GM19240 (cell line): ENCODE measurements around the gene TRPM1.

Experiments used
- DNase-seq: peaks from one replicate; pipeline ENCODE4 v3.0.0; 2011; ENCODE audit warnings: low spot score; ENCODE audit not compliant: insufficient read length

The TRPM1 gene

DNA sequence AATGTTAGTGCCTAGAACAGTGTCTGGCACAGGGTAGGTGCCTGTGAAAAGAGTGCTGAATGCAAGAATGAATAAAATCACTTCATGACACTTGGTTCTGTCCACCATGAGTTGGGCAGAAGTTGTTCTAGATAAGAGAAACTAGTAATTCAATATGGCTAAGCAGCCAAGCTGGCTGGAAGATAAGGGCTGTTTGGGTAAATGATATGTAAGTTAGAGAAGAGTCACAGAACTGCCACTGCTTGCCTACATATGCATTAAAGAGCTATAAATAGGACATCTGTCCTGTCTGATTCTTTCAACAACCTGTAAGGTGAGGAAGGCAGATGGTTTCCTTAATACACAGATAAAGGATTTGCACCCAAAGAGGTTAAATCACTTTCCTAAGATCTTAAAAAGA, 123.2 kb downstream of the TRPM1 start:
- DNase-seq: no peak

DNA sequence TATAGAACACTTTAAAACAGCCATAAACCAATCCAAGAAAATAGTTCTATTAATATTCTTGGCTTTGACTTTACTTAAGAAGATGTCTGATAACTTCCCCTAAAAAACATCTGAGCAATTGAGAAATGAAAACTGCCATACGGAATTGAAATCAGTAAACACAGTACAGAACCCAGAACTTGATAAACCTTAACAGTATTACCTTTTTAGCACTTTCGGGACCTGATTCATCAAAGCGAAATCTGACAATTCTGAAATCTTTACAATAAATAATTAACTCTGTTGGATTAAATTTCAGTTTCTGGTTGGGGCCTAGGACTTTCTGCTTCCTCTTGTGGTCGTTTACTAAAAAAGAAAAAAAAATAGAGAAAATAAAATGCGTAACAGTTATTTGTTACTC, 127.4 kb downstream of the TRPM1 start:
- no peak for DNase-seq

- DNase-seq: no peak
Measured at GRCh38 chr15:30973379-30973778, 128.1 kb downstream of the TRPM1 start.

- no peak for DNase-seq
Measured at GRCh38 chr15:30969724-30970123, 131.8 kb downstream of the TRPM1 start.

DNA sequence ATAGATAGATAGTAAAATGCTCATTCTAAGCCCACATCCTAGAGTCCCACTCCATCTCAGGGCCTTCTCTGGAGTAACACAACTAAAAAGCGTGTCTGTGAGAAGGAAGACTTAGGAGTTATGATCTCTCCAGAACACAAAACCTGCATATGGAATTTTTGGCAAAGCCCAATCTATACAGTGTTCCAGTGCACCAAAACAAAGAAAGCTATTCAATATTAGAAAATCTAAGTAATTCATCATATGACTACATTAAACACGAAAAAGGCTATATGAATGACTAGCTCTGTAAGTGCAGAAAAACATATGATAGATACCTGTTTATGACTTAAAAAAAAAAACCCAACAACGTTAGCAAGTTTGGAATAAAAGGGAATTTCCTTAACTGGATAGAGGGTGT, 137.8 kb downstream of the TRPM1 start:
- DNase-seq: no peak

GRCh38 chr15:30962659-30963058, 138.9 kb downstream of the TRPM1 start:
- DNase-seq: no peak

- DNase-seq: no peak
Measured at GRCh38 chr15:30962079-30962478, 139.4 kb downstream of the TRPM1 start.

DNA sequence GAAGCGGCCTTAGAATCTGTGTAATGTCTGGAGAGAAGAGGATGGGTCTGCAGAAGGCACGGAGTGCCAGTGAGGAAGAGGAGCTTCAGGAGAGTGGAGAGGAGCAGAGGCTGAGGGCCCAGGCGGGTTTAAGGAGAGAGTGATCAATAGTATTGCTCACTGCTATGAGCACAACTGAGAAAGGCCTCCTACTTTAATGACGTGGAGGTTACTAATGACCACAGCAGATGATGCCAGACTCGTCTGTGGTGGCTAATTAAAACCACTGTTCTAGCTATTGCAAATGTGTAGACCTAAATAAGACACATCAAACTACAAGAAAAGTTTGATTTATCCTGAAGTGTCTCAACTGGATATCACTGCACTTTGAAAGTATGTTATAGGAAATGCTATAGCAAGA, 143.3 kb downstream of the TRPM1 start:
- DNase-seq: no peak

DNA sequence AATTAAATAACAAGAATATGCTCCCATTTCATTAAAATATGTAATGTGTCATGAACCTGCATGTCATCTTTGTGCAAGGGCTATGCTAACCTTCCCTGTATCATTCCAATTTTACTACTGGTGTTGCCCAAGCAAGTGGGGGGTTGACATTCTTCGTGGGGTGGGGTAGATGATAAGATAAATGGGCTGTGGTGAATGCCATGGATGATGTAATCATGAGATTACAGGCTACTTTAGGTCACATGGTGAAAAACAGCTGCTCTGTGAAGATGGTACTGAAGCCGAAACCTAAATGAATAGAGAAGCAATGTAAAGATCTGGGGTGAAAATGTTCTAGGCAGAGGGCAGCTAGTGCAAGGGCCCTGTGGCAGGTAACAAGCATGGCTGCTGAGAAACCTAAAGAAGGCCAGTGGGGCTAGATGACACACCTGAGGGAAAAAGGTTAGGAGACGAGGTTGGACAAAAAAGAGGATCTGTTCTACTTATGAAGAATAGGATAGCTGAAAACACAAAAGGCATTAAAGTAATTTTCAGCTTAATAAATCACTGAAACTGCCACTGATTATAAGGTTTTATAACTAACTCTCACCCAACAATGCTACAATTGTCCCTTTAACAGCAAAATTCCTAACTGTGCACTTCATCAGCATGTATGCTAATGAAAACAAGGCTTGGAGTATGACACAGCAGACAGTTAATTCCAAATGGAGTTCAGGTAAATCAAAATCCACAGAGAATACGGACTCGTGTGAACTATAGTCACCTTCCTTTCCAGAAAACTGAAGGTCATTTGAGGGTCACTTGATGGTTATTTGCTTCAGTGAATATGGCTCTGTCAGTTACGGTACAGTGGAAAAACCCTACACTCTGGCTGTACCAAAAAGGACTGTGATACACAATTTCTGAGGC, 145.1 kb downstream of the TRPM1 start:
- no peak for DNase-seq

DNA sequence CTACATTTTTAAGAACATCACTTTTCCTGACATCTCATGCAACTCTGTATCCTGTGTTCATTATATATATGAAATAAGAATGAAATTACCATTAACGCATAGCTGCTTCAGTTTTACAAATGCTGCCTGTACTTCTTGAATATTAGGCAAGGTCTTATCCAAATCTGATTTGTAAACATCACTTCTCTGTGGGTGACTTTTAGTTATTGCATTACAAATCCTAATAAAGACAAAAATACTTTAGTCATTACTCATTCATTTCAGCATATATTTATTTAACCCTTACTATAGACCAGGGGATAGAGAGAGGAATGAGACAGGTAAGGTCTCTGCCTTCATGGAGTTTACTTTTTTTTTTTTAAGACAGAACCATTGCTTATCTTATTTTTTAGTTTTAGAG, 146.9 kb downstream of the TRPM1 start:
- no peak for DNase-seq

DNA sequence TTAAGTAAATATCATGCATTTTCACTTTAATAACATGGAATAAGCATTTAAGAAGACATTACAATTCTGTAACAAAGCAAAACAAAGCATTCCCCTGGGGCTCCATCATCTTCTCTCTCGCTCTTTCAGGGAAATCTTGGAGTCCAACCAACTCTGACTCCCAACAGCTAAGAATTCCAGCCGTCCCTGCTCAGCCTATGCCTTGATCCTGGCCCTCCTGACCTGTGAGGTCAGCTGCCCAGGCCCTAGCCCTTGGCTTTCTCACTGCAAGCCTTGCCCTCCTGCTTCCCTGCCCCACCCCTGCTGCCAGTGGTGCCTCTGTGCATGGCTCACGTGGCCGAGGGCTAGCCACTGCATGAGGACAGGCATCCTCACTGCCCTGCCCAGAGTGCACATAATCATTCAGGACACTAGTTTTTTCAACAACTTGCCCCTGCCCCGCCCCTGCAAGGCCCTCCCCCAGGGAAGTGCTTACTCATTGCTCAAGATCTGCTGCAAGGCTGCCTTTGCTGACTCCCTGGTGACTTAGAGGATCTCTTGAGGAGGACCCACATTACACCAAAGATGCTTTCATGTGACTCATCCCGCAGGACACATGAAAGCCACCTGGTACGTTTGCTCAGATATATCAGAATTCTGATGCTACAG, 147.7 kb downstream of the TRPM1 start:
- DNase-seq: no peak

DNA sequence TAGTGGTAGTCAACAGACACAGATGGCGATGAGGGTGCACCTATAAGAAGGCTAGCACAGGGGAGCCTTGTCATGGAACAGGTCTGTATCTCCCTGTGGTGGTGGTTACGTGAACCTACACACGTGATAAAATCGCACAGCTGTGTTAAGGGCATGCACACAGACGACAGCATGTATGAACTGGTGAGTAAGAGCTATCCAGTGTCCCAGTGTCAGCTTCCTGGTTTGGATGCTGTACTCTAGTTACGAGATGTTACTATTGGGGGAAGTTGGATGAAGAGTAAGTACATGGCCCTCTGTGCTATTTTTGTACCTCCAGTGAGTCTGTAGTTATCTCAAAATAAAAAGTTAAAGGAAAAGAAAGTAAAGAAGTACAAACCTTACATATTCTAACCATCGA, 148.3 kb downstream of the TRPM1 start:
- DNase-seq: no peak
